Tibial nerve (tissue), 4 donors: ENCODE results near the gene GALR2. TPM values are rescaled to one million over a fixed set of nuclear protein-coding genes. Genes with fewer than 3 reads are reported as not detected.
"Not testable (repeated sequence)": the region's sequence is repeated elsewhere in the genome, so short reads cannot be mapped to it uniquely, and the experiment has no call there.

Experiments
- DNase-seq, 2 donors: peaks; one replicate each; pipeline ENCODE4 v3.0.0-alpha.2; 2019; ENCODE audit warnings: low spot score in 2 of 2
- H3K27ac ChIP-seq, 4 donors: fragments of 200-600 bp; sonication (generic) in 3 of 4; one replicate each; pipeline ENCODE4 v1.5.1; 2017 to 2019; ENCODE audit warnings: mild to moderate bottlenecking in 1 of 4
- H3K27me3 ChIP-seq, 2 donors: fragments of 200-600 bp; sonication (generic) in 1 of 2; one replicate each; pipeline versions ENCODE4 v1.5.1 to v1.6.0; 2017 to 2019
- H3K36me3 ChIP-seq, 3 donors: fragments of 200-600 bp; sonication (generic); one replicate each; pipeline ENCODE4 v1.5.1; 2018 to 2019
- H3K4me1 ChIP-seq, 4 donors: fragments of 200-600 bp; sonication (generic) in 3 of 4; one replicate each; pipeline ENCODE4 v1.5.1; 2017 to 2019
- H3K4me3 ChIP-seq, 4 donors: fragments of 200-600 bp; sonication (generic) in 3 of 4; one replicate each; pipeline ENCODE4 v1.5.1; 2017 to 2019; ENCODE audit warnings: mild to moderate bottlenecking in 1 of 4, moderate library complexity in 1 of 4
- H3K9me3 ChIP-seq, 4 donors: fragments of 200-600 bp; sonication (generic) in 3 of 4; one replicate each; pipeline ENCODE4 v1.5.1; 2017 to 2019
- CTCF ChIP-seq, 5 experiments: fragments of 200-600 bp in 3 of 5; fragments of 450-650 bp in 2 of 5; sonication (generic) in 3 of 5; IDR thresholded peaks; one replicate each; pipeline ENCODE4 v1.5.1; 2016 to 2019; ENCODE audit warnings: antibody characterized with exemption in 5 of 5, mild to moderate bottlenecking in 3 of 5, moderate library complexity in 2 of 5
- EP300 ChIP-seq, 2 donors: sonication (generic); formaldehyde crosslinking; IDR thresholded peaks; one replicate each; pipeline ENCODE4 v1.6.1; 2017; ENCODE audit warnings: antibody characterized with exemption in 2 of 2, mild to moderate bottlenecking in 1 of 2
- POLR2A ChIP-seq, 2 donors: fragments of 450-650 bp; IDR thresholded peaks; one replicate each; pipeline ENCODE4 v1.6.1; 2017; ENCODE audit warnings: antibody characterized with exemption in 2 of 2, mild to moderate bottlenecking in 2 of 2, moderate library complexity in 2 of 2
- WGBS, 2 donors: methylation state at CpG; one replicate each; pipeline ENCODE4 v1.1.5; 2018; 5-methylcytosine and 5-hydroxymethylcytosine counted together
- total RNA-seq, 4 donors: library from RNA; depleted of rRNA; stranded (reverse); fragments of >200 nt; gene quantifications; one replicate each; pipeline ENCODE4 v1.1.0, GENCODE V29; 2016

GALR2 gene
- total RNA-seq, 4 donors from 2014 or later, result not detected

- Histone ChIP-seq H3K27me3 (peaks cover 0 to 63% of the 10 kb centered on the region in 2 donors), H3K4me3 (no peak overlapping the region), H3K27ac (no peak overlapping the region), H3K4me1 (peaks cover 0 to 55% (median 38%) of the 10 kb centered on the region in 4 donors), H3K9me3 (no peaks in the 10 kb centered on the region), H3K36me3 (peaks cover 0 to 7% (median 0%) of the 10 kb centered on the region in 3 donors)
- 16 to 23% methylated on average over 12 of the region's 12 CpGs for WGBS, 2 donors
- TF ChIP-seq EP300 (IDR thresholded peaks at IDR 0.05), result no peak
- TF ChIP-seq POLR2A (IDR thresholded peaks at IDR 0.05), result no peak
- TF ChIP-seq CTCF (IDR thresholded peaks at IDR 0.05), result no peak
- no peak for DNase-seq
Observed at GRCh38 chr17:76077584-76078110, 3.1 kb downstream of the GALR2 start.

- not testable (repeated sequence) for H3K4me3 ChIP-seq, H3K27ac ChIP-seq, H3K9me3 ChIP-seq, DNase-seq
- Histone ChIP-seq H3K4me1 (peaks cover 0 to 50% (median 36%) of the 10 kb centered on the region in 4 donors), H3K27me3 (peaks cover 0 to 63% of the 10 kb centered on the region in 2 donors), H3K36me3 (peaks cover 0 to 15% (median 0%) of the 10 kb centered on the region in 3 donors)
- WGBS, 2 donors, result 57 to 70% methylated on average over 5 of the region's 5 CpGs
Observed at GRCh38 chr17:76078370-76078769, 3.8 kb downstream of the GALR2 start.

GRCh38 chr17:76078860-76079534 lies 4.4 kb downstream of the GALR2 start, which contains the start of gene ZACN:
Gene ZACN (plus strand): TSS chr17:76079182. CDS start chr17:76079265, 83 bp downstream.
- no peaks in the 10 kb centered on the region for H3K9me3 ChIP-seq
- 67 to 68% methylated on average over 17 of the region's 17 CpGs for WGBS, 2 donors
- peaks cover 0 to 57% of the 10 kb centered on the region in 2 donors for H3K27me3 ChIP-seq
- peaks cover 0 to 21% (median 0%) of the 10 kb centered on the region in 3 donors for H3K36me3 ChIP-seq
- H3K27ac ChIP-seq, result no peak within 1 kb of the TSS
- DNase-seq, result no peak
- no peak for TF ChIP-seq POLR2A (IDR thresholded peaks at IDR 0.05)
- no peak for TF ChIP-seq CTCF (IDR thresholded peaks at IDR 0.05)
- no peak for TF ChIP-seq EP300 (IDR thresholded peaks at IDR 0.05)
- H3K4me1 ChIP-seq, result peaks cover 0 to 49% (median 36%) of the 10 kb centered on the region in 4 donors
- H3K4me3 ChIP-seq, result no peak within 1 kb of the TSS

- Histone ChIP-seq H3K9me3 (no peaks in the 10 kb centered on the region), H3K4me3 (no peak overlapping the region), H3K4me1 (peaks cover 0 to 44% (median 31%) of the 10 kb centered on the region in 4 donors), H3K27ac (no peak overlapping the region), H3K36me3 (peaks cover 0 to 26% (median 0%) of the 10 kb centered on the region in 3 donors), H3K27me3 (peaks cover 0 to 51% of the 10 kb centered on the region in 2 donors)
- no peak for DNase-seq
- WGBS, 2 donors, result 34 to 40% methylated on average over 8 to 9 of the region's 9 CpGs
- TF ChIP-seq EP300 (IDR thresholded peaks at IDR 0.05), result no peak
- no peak for TF ChIP-seq CTCF (IDR thresholded peaks at IDR 0.05)
- TF ChIP-seq POLR2A (IDR thresholded peaks at IDR 0.05), result no peak
Observed at GRCh38 chr17:76079535-76079955, 5.0 kb downstream of the GALR2 start.

- Histone ChIP-seq H3K27ac (no peak overlapping the region), H3K4me3 (no peak overlapping the region), H3K27me3 (peaks cover 0 to 45% of the 10 kb centered on the region in 2 donors), H3K9me3 (no peaks in the 10 kb centered on the region), H3K4me1 (peaks cover 0 to 37% (median 25%) of the 10 kb centered on the region in 4 donors), H3K36me3 (peaks cover 0 to 32% (median 3%) of the 10 kb centered on the region in 3 donors)
- WGBS, 2 donors, result 4 to 7% methylated on average over 10 to 23 of the region's 23 CpGs
- DNase-seq, result no peak
- TF ChIP-seq EP300 (IDR thresholded peaks at IDR 0.05) (no peak), CTCF (IDR thresholded peaks at IDR 0.05) (no peak), POLR2A (IDR thresholded peaks at IDR 0.05) (no peak)
Observed at GRCh38 chr17:76079956-76080767, 5.6 kb downstream of the GALR2 start.
